SK-N-SH treated with all-trans-retinoic acid at 6 μM for 48 hours (cell line): ENCODE results near the gene HPCAL1.

ENCODE experiments used
- ATAC-seq: fragments of 200-7000 bp; cut with Tn5 transposase; 3 replicates; pipeline ENCODE4 v1.9.1; 2020; ENCODE audit warnings: mild to moderate bottlenecking, moderate library complexity
- ARNTL ChIP-seq: fragments of 450-650 bp; formaldehyde crosslinking; IDR thresholded peaks from 2 replicates; pipeline ENCODE4 v1.5.0; 2020; ENCODE audit warnings: low read depth, mild to moderate bottlenecking, moderate library complexity, borderline replicate concordance
- BACH2 ChIP-seq: fragments of 250-450 bp; sonication (Bioruptor Pico); IDR thresholded peaks from 2 replicates; pipeline ENCODE4 v1.9.0; 2021; ENCODE audit warnings: mild to moderate bottlenecking, borderline replicate concordance
- CSDC2 ChIP-seq: fragments of 250-450 bp; sonication (Bioruptor Pico); IDR thresholded peaks from 2 replicates; pipeline ENCODE4 v1.5.0; 2020; ENCODE audit warnings: mild to moderate bottlenecking, moderate library complexity
- GLIS3 ChIP-seq: fragments of 250-450 bp; sonication (Bioruptor Pico); IDR thresholded peaks from 2 replicates; pipeline ENCODE4 v1.5.0; 2020; ENCODE audit warnings: mild to moderate bottlenecking, moderate library complexity
- ISL1 ChIP-seq: fragments of 250-450 bp; sonication (Bioruptor Pico); IDR thresholded peaks from 2 replicates; pipeline ENCODE4 v2.1.2; 2022; ENCODE audit warnings: mild to moderate bottlenecking, moderate library complexity
- OSR1 ChIP-seq: fragments of 250-450 bp; sonication (Bioruptor Pico); IDR thresholded peaks from 2 replicates; pipeline ENCODE4 v1.8.0; 2022; ENCODE audit warnings: moderate library complexity, mild to moderate bottlenecking, inconsistent platforms
- PATZ1 ChIP-seq: fragments of 250-450 bp; sonication (Bioruptor Pico); IDR thresholded peaks from 2 replicates; pipeline ENCODE4 v1.8.0; 2020; ENCODE audit warnings: mild to moderate bottlenecking, moderate library complexity, borderline replicate concordance
- POU6F1 ChIP-seq: fragments of 250-450 bp; sonication (Bioruptor Pico); IDR thresholded peaks from 2 replicates; pipeline ENCODE4 v1.8.0; 2021; ENCODE audit warnings: low read depth, mild to moderate bottlenecking, moderate library complexity, borderline replicate concordance
- PPARA ChIP-seq: fragments of 250-450 bp; sonication (Bioruptor Pico); IDR thresholded peaks from 2 replicates; pipeline ENCODE4 v1.5.0; 2020; ENCODE audit warnings: mild to moderate bottlenecking, borderline replicate concordance
- RARB ChIP-seq: fragments of 250-450 bp; sonication (Bioruptor Pico); IDR thresholded peaks from 2 replicates; pipeline ENCODE4 v1.8.0; 2021; ENCODE audit warnings: mild to moderate bottlenecking, moderate library complexity
- SNAI2 ChIP-seq: fragments of 250-450 bp; sonication (Bioruptor Pico); IDR thresholded peaks from 2 replicates; pipeline ENCODE4 v1.5.0; 2020; ENCODE audit warnings: mild to moderate bottlenecking, moderate library complexity
- TCF4 ChIP-seq: fragments of 250-450 bp; sonication (Bioruptor Pico); IDR thresholded peaks from 2 replicates; pipeline ENCODE4 v1.8.0; 2021; ENCODE audit warnings: mild to moderate bottlenecking, moderate library complexity, borderline replicate concordance
- TOX ChIP-seq: fragments of 250-450 bp; sonication (Bioruptor Pico); IDR thresholded peaks from 2 replicates; pipeline ENCODE4 v1.8.0; 2021; ENCODE audit warnings: mild to moderate bottlenecking, moderate library complexity, borderline replicate concordance
- ZC3H10 ChIP-seq: fragments of 250-450 bp; sonication (Bioruptor Pico); IDR thresholded peaks from 2 replicates; pipeline ENCODE4 v1.5.1; 2021; ENCODE audit warnings: mild to moderate bottlenecking, moderate library complexity
- ZFP3 ChIP-seq: fragments of 250-450 bp; sonication (Bioruptor Pico); IDR thresholded peaks from 2 replicates; pipeline ENCODE4 v1.5.0; 2020; ENCODE audit warnings: mild to moderate bottlenecking, moderate library complexity
- ZFP30 ChIP-seq: fragments of 450-650 bp; formaldehyde crosslinking; IDR thresholded peaks from 2 replicates; pipeline ENCODE4 v1.5.0; 2022; ENCODE audit warnings: mild to moderate bottlenecking, moderate library complexity
- ZNF70 ChIP-seq: fragments of 450-650 bp; formaldehyde crosslinking; IDR thresholded peaks from 2 replicates; pipeline ENCODE4 v1.5.0; 2020; ENCODE audit warnings: mild to moderate bottlenecking, moderate library complexity
- ZNF8 ChIP-seq: fragments of 450-650 bp; formaldehyde crosslinking; IDR thresholded peaks from 2 replicates; pipeline ENCODE4 v1.5.0; 2020; ENCODE audit warnings: mild to moderate bottlenecking, moderate library complexity
- TF ChIP-seq, protein P1 (sequence below): fragments of 250-450 bp; sonication (Bioruptor Pico); IDR thresholded peaks from 2 replicates; pipeline ENCODE4 v1.5.0; 2020; ENCODE audit warnings: mild to moderate bottlenecking, moderate library complexity
- TF ChIP-seq, protein P2 (sequence below): fragments of 250-450 bp; sonication (Bioruptor Pico); IDR thresholded peaks from 2 replicates; pipeline ENCODE4 v1.5.1; 2021; ENCODE audit warnings: mild to moderate bottlenecking, moderate library complexity

Gene HPCAL1

GRCh38 chr2:10316860-10317259, 14.2 kb downstream of the HPCAL1 start:
- no peak for TF ChIP-seq TOX (CRISPR knock-in tag)
- TF ChIP-seq OSR1 (CRISPR knock-in tag), result no peak
- no peak for TF ChIP-seq PPARA (CRISPR knock-in tag)
- TF ChIP-seq, protein P1, sequence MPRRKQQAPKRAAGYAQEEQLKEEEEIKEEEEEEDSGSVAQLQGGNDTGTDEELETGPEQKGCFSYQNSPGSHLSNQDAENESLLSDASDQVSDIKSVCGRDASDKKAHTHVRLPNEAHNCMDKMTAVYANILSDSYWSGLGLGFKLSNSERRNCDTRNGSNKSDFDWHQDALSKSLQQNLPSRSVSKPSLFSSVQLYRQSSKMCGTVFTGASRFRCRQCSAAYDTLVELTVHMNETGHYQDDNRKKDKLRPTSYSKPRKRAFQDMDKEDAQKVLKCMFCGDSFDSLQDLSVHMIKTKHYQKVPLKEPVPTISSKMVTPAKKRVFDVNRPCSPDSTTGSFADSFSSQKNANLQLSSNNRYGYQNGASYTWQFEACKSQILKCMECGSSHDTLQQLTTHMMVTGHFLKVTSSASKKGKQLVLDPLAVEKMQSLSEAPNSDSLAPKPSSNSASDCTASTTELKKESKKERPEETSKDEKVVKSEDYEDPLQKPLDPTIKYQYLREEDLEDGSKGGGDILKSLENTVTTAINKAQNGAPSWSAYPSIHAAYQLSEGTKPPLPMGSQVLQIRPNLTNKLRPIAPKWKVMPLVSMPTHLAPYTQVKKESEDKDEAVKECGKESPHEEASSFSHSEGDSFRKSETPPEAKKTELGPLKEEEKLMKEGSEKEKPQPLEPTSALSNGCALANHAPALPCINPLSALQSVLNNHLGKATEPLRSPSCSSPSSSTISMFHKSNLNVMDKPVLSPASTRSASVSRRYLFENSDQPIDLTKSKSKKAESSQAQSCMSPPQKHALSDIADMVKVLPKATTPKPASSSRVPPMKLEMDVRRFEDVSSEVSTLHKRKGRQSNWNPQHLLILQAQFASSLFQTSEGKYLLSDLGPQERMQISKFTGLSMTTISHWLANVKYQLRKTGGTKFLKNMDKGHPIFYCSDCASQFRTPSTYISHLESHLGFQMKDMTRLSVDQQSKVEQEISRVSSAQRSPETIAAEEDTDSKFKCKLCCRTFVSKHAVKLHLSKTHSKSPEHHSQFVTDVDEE, result no peak
- no peak for TF ChIP-seq GLIS3 (CRISPR knock-in tag)
- no peak for TF ChIP-seq PATZ1 (CRISPR knock-in tag)
- no peak for TF ChIP-seq ZFP30 (CRISPR knock-in tag)
- no peak for TF ChIP-seq ZFP3 (CRISPR knock-in tag)
- TF ChIP-seq ZNF70 (CRISPR knock-in tag), result no peak
- TF ChIP-seq RARB (CRISPR knock-in tag), result no peak
- ATAC-seq, result no peak

GRCh38 chr2:10317646-10318045, 14.9 kb downstream of the HPCAL1 start:
- TF ChIP-seq GLIS3 (CRISPR knock-in tag), result no peak
- no peak for TF ChIP-seq ZC3H10 (CRISPR knock-in tag)
- no peak for TF ChIP-seq ISL1 (CRISPR knock-in tag)
- TF ChIP-seq ZNF70 (CRISPR knock-in tag), result no peak
- no peak for TF ChIP-seq CSDC2 (CRISPR knock-in tag)
- ATAC-seq, result peak; percentile 16; the same call in 1 of the 3 replicates

- ATAC-seq, result no peak
- no peak for TF ChIP-seq TOX (CRISPR knock-in tag)
- no peak for TF ChIP-seq ZNF70 (CRISPR knock-in tag)
- TF ChIP-seq ZNF8, result no peak
- TF ChIP-seq, protein P2, sequence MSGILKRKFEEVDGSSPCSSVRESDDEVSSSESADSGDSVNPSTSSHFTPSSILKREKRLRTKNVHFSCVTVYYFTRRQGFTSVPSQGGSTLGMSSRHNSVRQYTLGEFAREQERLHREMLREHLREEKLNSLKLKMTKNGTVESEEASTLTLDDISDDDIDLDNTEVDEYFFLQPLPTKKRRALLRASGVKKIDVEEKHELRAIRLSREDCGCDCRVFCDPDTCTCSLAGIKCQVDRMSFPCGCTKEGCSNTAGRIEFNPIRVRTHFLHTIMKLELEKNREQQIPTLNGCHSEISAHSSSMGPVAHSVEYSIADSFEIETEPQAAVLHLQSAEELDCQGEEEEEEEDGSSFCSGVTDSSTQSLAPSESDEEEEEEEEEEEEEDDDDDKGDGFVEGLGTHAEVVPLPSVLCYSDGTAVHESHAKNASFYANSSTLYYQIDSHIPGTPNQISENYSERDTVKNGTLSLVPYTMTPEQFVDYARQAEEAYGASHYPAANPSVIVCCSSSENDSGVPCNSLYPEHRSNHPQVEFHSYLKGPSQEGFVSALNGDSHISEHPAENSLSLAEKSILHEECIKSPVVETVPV, result no peak
- TF ChIP-seq, protein P1, result no peak
- TF ChIP-seq ZC3H10 (CRISPR knock-in tag), result no peak
- no peak for TF ChIP-seq POU6F1 (CRISPR knock-in tag)
- no peak for TF ChIP-seq ZFP3 (CRISPR knock-in tag)
- no peak for TF ChIP-seq GLIS3 (CRISPR knock-in tag)
- no peak for TF ChIP-seq SNAI2 (CRISPR knock-in tag)
- no peak for TF ChIP-seq BACH2 (CRISPR knock-in tag)
- TF ChIP-seq OSR1 (CRISPR knock-in tag), result no peak
- no peak for TF ChIP-seq ISL1 (CRISPR knock-in tag)
- TF ChIP-seq ARNTL (CRISPR knock-in tag), result no peak
- TF ChIP-seq ZFP30 (CRISPR knock-in tag), result no peak
- TF ChIP-seq TCF4 (CRISPR knock-in tag), result no peak
- TF ChIP-seq, all 23 proteins: peak for 0
Measured at GRCh38 chr2:10318345-10318744, 15.6 kb downstream of the HPCAL1 start.
